K562 (cell line): Measurements from ENCODE around the gene TLX2. TPM values are rescaled to one million over a fixed set of nuclear protein-coding genes. Genes with fewer than 3 reads are reported as not detected.
A peak's percentile ranks its signal among the peaks of the same experiment; 100 is the strongest.

Experiments used
- ADNP ChIP-seq: fragments of 200-800 bp; sonication (Bioruptor generic); IDR thresholded peaks from 2 replicates; pipeline ENCODE4 v1.6.1; 2016; ENCODE audit warnings: missing genetic modification characterization, missing compliant biosample characterization
- AFF1 ChIP-seq, 2 experiments: fragments of 450-650 bp; IDR thresholded peaks; 2 replicates each; pipeline ENCODE4 v1.6.1; 2018; ENCODE audit warnings: mild to moderate bottlenecking in 2 of 2, low read depth in 1 of 2; ENCODE audit not compliant: partially characterized antibody in 2 of 2
- ATF4 ChIP-seq: fragments of 450-650 bp; formaldehyde crosslinking; IDR thresholded peaks from 2 replicates; pipeline ENCODE4 v1.4.0; 2022; ENCODE audit warnings: mild to moderate bottlenecking, moderate library complexity
- BRF1 ChIP-seq: IDR thresholded peaks from 3 replicates; pipeline ENCODE4 v1.6.1; 2011; ENCODE audit warnings: borderline replicate concordance, mild to moderate bottlenecking; ENCODE audit not compliant: insufficient read length; ENCODE audit errors: extremely low read depth
- CAMTA2 ChIP-seq: fragments of 250-450 bp; sonication (Bioruptor Pico); conservative IDR thresholded peaks from 2 replicates; pipeline ENCODE4 v1.5.1; 2022
- ELK1 ChIP-seq: sonication (generic); formaldehyde crosslinking; IDR thresholded peaks from 2 replicates; pipeline ENCODE4 v1.8.1; 2022; ENCODE audit warnings: missing genetic modification reagents
- LEF1 ChIP-seq: fragments of 450-650 bp; IDR thresholded peaks from 2 replicates; pipeline ENCODE4 v1.6.1; 2016; ENCODE audit warnings: mild to moderate bottlenecking
- MBD1 ChIP-seq: fragments of 250-450 bp; sonication (Bioruptor Pico); IDR thresholded peaks from 2 replicates; pipeline ENCODE4 v1.8.0; 2022; ENCODE audit warnings: inconsistent platforms
- MTF1 ChIP-seq: fragments of 250-450 bp; sonication (Bioruptor Pico); IDR thresholded peaks from 2 replicates; pipeline ENCODE4 v1.9.0; 2021; ENCODE audit warnings: moderate library complexity, mild to moderate bottlenecking, inconsistent platforms, borderline replicate concordance
- PHF20 ChIP-seq: fragments of 450-650 bp; IDR thresholded peaks from 2 replicates; pipeline ENCODE4 v1.6.1; 2018; ENCODE audit not compliant: partially characterized antibody
- POU5F1 ChIP-seq: fragments of 150-350 bp; IDR thresholded peaks from 2 replicates; pipeline ENCODE4 v1.6.1; 2014; ENCODE audit warnings: borderline replicate concordance, low read length, low read depth, mild to moderate bottlenecking; ENCODE audit not compliant: partially characterized antibody
- RFX7 ChIP-seq: fragments of 250-450 bp; sonication (Bioruptor Pico); IDR thresholded peaks from 2 replicates; pipeline ENCODE4 v1.5.1; 2021; ENCODE audit warnings: mild to moderate bottlenecking
- polyA plus RNA-seq, 8 experiments: library from polyadenylated mRNA; depleted of rRNA in 4 of 8; stranded (reverse) in 5 of 8; unstranded in 3 of 8; fragments of >200 nt; fragmentation: Nextera tagmentation in 2 of 8; fragmentation: Illumina TruSeq in 1 of 8; extraction: Ambion mirVana in 2 of 8; extraction: Trizol in 1 of 8; gene quantifications; 2 replicates each; pipeline versions ENCODE4 v1.2.1 to v1.2.3, GENCODE V29; 2011 to 2014; ENCODE audit warnings: inconsistent platforms in 1 of 8, missing spikeins in 1 of 8
- total RNA-seq, 7 experiments: library from RNA; depleted of rRNA in 6 of 7; stranded (reverse); fragments of >200 nt in 6 of 7; fragmentation: Illumina TruSeq in 2 of 7; extraction: Trizol in 2 of 7; gene quantifications; 2 replicates each; pipeline versions ENCODE4 v1.2.1 to v1.2.3, GENCODE V29; 2011 to 2021; ENCODE audit warnings: low replicate concordance in 1 of 7

TLX2 gene
- total and polyA plus RNA-seq, 9 of the 15 experiments (the other 6 are each of a cell fraction or from before 2014, with no cell fraction given), result not detected

- TF ChIP-seq ATF4 (CRISPR knock-in tag) (no peak), CAMTA2 (CRISPR knock-in tag) (no peak), ELK1 (CRISPR knock-in tag) (no peak), BRF1 (no peak), POU5F1 (no peak), PHF20 (no peak), AFF1 (IDR thresholded peaks at IDR 0.05; ENCODE audit: low read depth in 1 of 2, partially characterized antibody in 2 of 2) (no peak), LEF1 (peak; percentile 53; the same call in 1 of the 2 replicates), MBD1 (CRISPR knock-in tag) (0 out of 2 replicates have a peak, but pooled peaks have one; percentile 11), RFX7 (no peak), ADNP (tag) (no peak), MTF1 (CRISPR knock-in tag) (no peak)
These were observed 34.1 kb downstream of the TLX2 start (continued) for GRCh38 chr2:74548285-74548899.
